HS-5 (cell line): ENCODE results near the gene VWA2.

ENCODE experiments used
- DNase-seq: peaks from one replicate; pipeline ENCODE4 v3.0.0-alpha.2; 2012; ENCODE audit warnings: low read depth

Gene VWA2

DNA sequence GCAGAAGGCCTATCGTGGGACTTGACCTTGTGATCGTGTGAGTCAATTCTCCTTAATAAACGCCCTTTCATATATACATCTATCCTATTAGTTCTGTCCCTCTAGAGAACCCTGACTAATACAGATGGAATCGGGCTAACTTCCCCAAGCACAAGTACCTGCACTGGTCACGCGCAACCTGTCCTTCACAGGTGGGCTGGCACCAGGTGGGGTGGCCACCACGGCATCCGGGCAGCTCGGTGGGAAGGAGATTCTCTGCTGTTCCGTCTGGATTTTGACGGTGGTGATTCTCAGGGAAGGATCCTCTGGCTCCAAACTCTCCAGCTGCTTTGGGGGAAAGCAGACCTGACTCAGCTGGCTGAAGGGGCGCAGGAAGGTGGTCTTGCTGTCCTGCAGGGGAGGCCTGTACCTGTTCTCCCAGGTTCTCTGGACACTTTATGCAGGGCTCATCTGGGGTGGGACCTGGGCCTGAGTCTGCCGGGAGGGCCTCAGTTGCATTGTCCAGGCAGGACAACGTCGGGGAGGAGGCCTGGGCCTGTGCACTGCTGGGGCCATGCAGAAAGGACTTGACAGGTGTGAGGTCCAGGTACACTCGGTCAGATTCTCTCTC, 61.1 kb downstream of the VWA2 start:
- DNase-seq = no peak

DNA sequence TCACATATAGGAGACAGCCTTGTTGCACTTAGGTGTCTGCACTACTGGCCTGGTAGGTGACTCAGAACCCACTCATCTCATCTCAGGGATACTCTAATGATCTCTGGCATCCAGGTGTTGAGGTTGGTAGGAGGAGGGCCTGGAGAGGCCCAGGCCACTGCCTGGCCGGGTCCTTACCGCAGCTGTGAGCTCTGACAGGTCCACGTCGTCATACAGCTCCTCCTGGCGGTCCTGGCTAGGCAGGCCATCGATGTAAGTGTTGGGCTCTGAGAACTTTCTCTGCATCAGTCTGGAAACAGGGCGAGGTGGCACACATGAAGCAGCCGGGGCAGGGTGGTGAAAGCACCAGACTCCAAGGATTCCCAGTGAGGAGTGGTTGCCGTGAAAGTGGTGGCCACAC, 62.1 kb downstream of the VWA2 start:
- DNase-seq = no peak

DNA sequence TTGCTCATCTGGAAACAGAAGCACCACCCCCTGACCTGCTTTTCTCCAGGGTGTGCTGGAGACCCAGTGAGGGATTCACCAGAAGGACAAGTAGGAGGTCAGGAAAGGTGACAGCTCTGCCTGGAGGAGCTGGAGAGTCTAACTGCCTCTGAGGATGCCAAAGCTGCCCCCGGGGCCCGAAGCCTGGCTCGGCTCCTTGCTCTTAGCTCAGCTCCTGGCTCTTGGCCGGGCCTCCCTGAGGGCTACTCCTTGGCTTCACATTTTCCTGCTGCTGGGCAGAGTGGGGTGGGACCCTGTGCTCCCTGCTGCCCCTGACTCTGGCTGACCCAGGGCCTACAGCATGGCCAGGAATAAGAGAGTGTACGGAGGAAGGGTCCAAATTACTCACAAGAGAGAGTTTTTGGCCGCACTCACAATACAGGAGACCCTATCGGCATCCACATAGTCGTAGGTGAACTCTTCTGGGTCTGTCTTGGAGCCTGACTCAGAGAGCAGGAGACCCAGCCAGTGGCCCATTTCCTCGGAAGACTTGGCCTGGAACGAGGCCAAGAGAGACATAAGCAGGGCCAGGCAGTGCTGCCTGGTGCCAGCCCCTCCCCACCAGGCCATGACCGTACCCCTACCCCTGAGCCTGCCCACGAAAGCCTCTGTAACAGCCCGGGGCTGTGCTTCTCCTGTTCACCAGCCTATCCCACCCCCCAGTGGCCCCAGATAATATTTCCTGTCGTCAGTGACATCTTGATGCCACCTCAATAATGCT, 63.1 kb downstream of the VWA2 start:
- no peak for DNase-seq

- no peak for DNase-seq
Observed at GRCh38 chr10:114303556-114303955, 64.5 kb downstream of the VWA2 start.

GRCh38 chr10:114304017-114304570, 65.0 kb downstream of the VWA2 start:
- DNase-seq = peak; percentile 53

- DNase-seq = no peak
Observed at GRCh38 chr10:114304571-114305421, 65.7 kb downstream of the VWA2 start.

DNA sequence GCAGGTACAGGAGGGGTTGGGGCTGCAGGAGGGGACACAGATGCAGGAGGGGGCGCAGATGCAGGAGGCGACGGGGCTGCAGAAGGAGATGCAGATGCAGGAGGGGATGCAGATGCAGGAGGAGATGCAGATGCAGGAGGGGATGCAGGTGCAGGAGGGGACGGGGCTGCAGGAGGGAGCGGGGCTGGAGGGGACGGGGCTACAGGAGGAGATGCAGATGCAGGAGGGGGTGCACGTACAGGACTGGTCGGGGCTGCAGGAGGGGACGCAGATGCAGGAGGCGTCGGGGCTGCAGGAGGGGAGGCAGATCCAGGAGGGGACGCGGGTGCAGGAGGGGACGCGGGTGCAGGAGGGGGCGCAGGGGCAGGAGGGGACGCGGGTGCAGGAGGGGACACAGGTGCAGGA, 66.5 kb downstream of the VWA2 start:
- no peak for DNase-seq

DNA sequence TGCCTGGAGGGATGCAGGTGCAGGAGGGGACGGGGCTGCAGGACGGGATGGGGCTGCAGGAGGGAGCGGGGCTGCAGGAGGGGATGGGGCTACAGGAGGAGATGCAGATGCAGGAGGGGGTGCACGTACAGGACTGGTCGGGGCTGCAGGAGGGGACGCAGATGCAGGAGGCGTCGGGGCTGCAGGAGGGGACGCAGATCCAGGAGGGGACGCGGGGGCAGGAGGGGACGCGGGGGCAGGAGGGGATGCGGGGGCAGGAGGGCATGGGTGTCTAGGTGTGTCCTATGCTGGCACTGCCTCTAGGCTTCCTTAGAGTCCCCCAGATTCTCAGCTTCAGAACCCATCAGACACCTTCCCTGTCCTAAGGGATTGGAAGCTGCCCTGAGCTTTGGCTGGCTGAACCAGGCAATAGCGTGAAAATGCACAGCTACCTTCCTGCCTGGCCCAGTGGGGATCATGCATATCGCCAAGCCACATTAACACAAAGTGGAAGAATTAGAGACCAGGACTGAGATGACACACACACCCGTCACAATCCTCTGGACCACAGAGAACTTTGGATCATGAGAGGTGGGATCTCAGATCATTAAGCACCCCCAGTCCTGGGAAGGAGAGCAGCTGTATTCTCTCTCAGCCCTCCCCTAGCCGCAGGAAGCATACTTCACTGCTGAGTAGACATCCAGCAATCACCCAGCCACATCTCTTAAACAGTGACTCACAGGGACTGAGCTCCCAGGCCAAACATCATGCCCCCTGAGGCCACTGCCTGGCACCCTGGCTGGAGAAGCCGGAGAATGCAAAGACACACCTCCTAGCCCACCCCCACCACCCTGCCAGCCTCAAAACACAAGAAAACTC, 67.3 kb downstream of the VWA2 start:
- DNase-seq = peak; percentile 86

DNA sequence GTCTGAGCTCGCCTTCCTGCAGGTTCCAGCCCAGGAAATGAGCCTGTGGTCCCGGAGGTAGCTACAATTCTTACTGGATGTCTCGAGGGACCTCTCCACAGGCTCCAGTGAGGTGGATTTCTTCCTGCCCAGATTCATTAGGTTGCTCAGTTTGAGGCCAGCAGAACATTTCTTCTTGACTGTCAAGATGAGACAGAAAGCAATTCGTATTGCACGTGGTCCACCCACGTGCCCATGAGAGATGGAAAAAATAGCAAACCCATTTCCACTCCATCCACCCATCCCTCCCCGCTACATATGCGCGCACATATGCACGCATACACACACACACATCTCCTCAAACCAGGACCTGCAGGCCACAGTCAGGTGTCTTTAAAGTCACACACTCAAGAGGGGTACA, 68.7 kb downstream of the VWA2 start:
- DNase-seq = no peak

GRCh38 chr10:114308531-114309363, 69.7 kb downstream of the VWA2 start:
- no peak for DNase-seq

DNA sequence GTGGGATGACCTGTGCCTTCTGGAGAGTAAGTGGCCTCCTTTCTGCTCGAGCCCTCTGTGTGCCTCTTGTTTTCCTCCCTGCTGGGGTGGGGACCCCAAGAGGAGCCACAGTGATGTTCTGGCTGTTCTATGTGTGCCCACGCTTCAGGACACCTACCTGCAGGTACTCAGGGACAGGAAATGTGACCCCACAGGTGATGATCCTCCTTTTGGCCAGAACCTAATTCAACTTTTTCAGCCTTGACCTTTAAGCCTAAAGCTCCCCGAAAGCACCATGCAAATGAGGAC, 70.3 kb downstream of the VWA2 start:
- no peak for DNase-seq

DNA sequence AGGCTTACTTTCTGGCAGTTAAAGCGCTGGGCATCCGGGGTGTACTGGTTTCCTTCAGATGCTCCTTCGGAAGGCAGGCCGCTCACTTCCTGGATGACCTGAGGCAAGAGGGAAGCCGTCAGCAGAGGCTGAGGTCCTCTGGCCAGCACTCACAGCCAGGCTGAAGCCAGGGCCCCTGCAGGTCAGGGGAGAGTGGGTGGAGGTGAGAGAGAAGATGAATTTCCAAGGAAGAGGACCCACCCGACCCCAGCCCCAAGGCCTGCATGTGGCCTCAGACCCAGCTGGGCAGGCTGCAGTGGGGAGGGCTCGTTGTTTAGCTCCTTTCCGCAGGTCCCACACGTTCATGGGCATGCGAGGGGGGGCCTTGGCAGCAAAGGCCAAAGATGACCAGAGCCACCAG, 71.3 kb downstream of the VWA2 start:
- no peak for DNase-seq

GRCh38 chr10:114311023-114311422, 72.0 kb downstream of the VWA2 start:
- DNase-seq = no peak

DNA sequence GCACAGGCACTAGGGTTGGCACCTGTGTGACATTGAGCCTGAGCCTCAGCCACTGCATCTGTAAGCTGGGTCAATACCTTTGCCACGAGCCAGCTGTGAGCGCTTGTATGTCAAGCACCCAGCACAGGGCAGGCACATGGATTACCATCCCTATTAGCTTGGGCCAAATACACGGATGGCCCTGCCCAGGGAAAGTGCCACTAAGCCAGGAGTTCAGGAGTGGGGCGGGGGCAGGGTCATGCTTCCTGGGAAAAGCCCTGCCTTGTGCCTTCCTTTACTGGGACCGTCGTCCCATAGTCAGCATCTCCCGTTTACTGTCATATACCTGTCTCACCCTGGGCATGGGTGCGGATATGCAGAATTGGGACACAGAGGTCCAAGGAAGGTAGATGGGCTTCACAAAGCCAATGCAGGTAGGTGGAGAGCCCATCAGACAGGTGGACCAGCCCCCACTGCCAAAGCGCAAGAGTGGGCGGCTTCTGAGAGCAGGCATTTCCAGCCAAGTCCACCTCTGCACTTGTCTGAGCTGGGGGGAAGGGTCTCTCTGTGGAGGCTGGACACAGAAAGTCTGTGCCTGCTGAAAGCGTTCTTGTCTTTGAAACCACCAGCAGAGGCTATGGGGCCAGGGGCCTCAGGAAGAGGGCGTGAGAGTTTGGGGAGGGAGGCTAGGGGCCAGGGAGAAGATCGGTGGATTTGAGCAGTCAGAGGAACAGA, 72.6 kb downstream of the VWA2 start:
- DNase-seq = no peak

- no peak for DNase-seq
Observed at GRCh38 chr10:114313139-114313538, 74.1 kb downstream of the VWA2 start.

- no peak for DNase-seq
Observed at GRCh38 chr10:114313866-114314265, 74.8 kb downstream of the VWA2 start.

DNA sequence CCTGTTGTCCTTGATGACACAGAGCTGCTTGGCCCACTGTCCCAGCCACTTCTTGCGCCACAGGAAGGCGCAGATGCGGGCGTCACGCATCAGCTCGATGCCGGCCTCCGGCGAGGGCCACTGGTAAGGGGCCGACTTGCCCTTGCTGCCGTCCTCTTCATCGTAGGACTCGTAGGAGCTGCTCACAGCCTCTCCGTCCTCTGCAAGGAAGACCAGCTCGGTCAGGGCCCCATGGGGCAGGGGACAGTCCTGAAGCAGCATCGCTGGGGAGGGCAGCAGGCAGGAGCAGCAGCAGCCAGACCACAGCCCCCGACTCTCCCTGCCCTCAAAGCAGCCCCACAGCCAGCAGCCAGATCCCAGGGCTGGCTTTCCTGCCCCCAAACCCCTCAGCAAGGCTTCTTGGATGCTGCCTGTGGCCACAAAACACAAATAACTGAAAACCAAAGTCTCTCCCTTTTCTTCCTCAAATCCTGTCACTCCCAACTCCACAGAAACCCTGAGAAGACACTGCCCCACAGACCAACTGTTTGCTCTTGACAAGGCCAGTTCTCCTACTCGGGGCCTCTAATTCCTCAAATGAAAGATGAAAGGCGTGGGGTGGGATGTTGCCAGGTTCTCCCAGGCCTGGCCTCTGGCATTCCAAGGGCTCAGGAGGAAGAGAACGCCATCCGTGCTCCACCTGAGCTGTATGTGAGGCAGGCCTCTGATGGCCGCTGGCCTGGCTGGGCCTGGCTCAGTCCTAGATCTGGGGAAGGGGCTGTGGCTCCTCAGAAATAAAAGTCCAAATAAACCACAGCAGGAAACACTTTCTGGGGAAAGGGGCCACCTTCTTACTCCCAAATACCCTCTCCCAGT, 76.7 kb downstream of the VWA2 start:
- DNase-seq = no peak

GRCh38 chr10:114316744-114317143, 77.7 kb downstream of the VWA2 start:
- DNase-seq = no peak
